IMR-90 (cell line): Measurements from ENCODE around the gene MKKS. TPM values are rescaled to one million over a fixed set of nuclear protein-coding genes. Genes with fewer than 3 reads are reported as not detected.

Experiments used
- ATAC-seq: fragments of 200-7000 bp; cut with Tn5 transposase; 2 replicates; pipeline ENCODE4 v1.9.1; 2020; ENCODE audit warnings: low read depth, mild to moderate bottlenecking, moderate library complexity
- BruUV-seq: library from RNA; stranded (reverse); fragments of 400-500 nt; replicated peaks from 2 replicates; lab custom pipeline; 2021; lab: Mats Ljungman, UMichigan
- CTCF ChIA-PET: fragments of 300-600 bp; formaldehyde crosslinking; extraction: SDS; loops from one replicate; lab custom pipeline; 2021; ENCODE audit warnings: antibody characterized with exemption; lab: Yijun Ruan, JAX
- POLR2A ChIA-PET: fragments of 300-600 bp; sonication (Branson Sonifier 250); formaldehyde crosslinking; loops from one replicate; lab custom pipeline; 2022; ENCODE audit warnings: antibody characterized with exemption; ENCODE audit not compliant: unreplicated experiment; lab: Charles Lee
- DNase-seq: peaks from one replicate; pipeline ENCODE4 v3.0.0; 2013
- H2AFZ ChIP-seq: replicated peaks from 2 replicates; pipeline ENCODE3; 2013; ENCODE audit warnings: low read length, mild to moderate bottlenecking; ENCODE audit not compliant: poor library complexity
- H2AK5ac ChIP-seq: 2 replicates; pipeline ENCODE4 v1.6.1; 2013; ENCODE audit warnings: low read depth, low read length, inconsistent platforms
- H2AK9ac ChIP-seq: replicated peaks from 2 replicates; pipeline ENCODE3; 2013; ENCODE audit warnings: mild to moderate bottlenecking, low read depth, low read length, moderate library complexity; ENCODE audit not compliant: poor library complexity
- H2BK120ac ChIP-seq: 2 replicates; pipeline ENCODE4 v1.6.1; 2013; ENCODE audit warnings: low read depth, low read length, inconsistent platforms
- H2BK15ac ChIP-seq: 3 replicates; pipeline ENCODE4 v1.6.1; 2013; ENCODE audit warnings: low read depth, low read length, inconsistent platforms
- H2BK20ac ChIP-seq: 2 replicates; pipeline ENCODE4 v1.6.1; 2013; ENCODE audit warnings: low read depth, mild to moderate bottlenecking, inconsistent platforms, low read length, moderate library complexity
- H2BK5ac ChIP-seq: 2 replicates; pipeline ENCODE4 v1.6.1; 2013; ENCODE audit warnings: mild to moderate bottlenecking, low read depth, low read length, inconsistent platforms; ENCODE audit not compliant: poor library complexity, severe bottlenecking
- H3K14ac ChIP-seq: replicated peaks from 2 replicates; pipeline ENCODE4 v1.6.1; 2013; ENCODE audit warnings: low read depth, low read length, inconsistent platforms
- H3K18ac ChIP-seq: 2 replicates; pipeline ENCODE4 v1.6.1; 2013; ENCODE audit warnings: low read depth, low read length, control low read depth
- H3K23ac ChIP-seq: 2 replicates; pipeline ENCODE4 v1.6.1; 2013; ENCODE audit warnings: low read depth, low read length, inconsistent platforms
- H3K27ac ChIP-seq: 2 replicates; pipeline ENCODE4 v1.5.1; 2013; ENCODE audit warnings: mild to moderate bottlenecking, control low read depth, low read length; ENCODE audit not compliant: insufficient read depth
- H3K27me3 ChIP-seq: 2 replicates; pipeline ENCODE4 v1.6.1; 2013; ENCODE audit warnings: low read length; ENCODE audit not compliant: control insufficient read depth, insufficient read depth
- H3K36me3 ChIP-seq: 2 replicates; pipeline ENCODE4 v1.6.1; 2013; ENCODE audit warnings: low read length, mixed read lengths; ENCODE audit not compliant: control insufficient read depth, insufficient read depth
- H3K4ac ChIP-seq: 2 replicates; pipeline ENCODE4 v1.6.1; 2013; ENCODE audit warnings: low read depth, low read length, inconsistent platforms
- H3K4me1 ChIP-seq: 2 replicates; pipeline ENCODE4 v1.6.1; 2013; ENCODE audit warnings: low read length, mixed read lengths; ENCODE audit not compliant: control insufficient read depth, insufficient read depth
- H3K4me2 ChIP-seq: 2 replicates; pipeline ENCODE4 v1.6.1; 2013; ENCODE audit warnings: low read depth, mild to moderate bottlenecking, control low read depth, low read length, moderate library complexity
- H3K4me3 ChIP-seq: 2 replicates; pipeline ENCODE4 v1.5.1; 2013; ENCODE audit warnings: low read depth, mild to moderate bottlenecking, control low read depth, low read length, moderate library complexity; ENCODE audit not compliant: insufficient read depth
- H3K56ac ChIP-seq: 2 replicates; pipeline ENCODE4 v1.6.1; 2013; ENCODE audit warnings: low read length, inconsistent platforms; ENCODE audit not compliant: insufficient read depth; ENCODE audit errors: extremely low read depth
- H3K79me1 ChIP-seq, 2 experiments: 2 replicates each; pipeline ENCODE4 v1.6.1; 2013; ENCODE audit warnings: low read length in 2 of 2, inconsistent platforms in 1 of 2, low read depth in 1 of 2
- H3K9ac ChIP-seq: 2 replicates; pipeline ENCODE4 v1.6.1; 2013; ENCODE audit warnings: low read depth, low read length, control low read depth
- H3K9me1 ChIP-seq: 2 replicates; pipeline ENCODE4 v1.6.1; 2013; ENCODE audit warnings: low read length, inconsistent platforms; ENCODE audit not compliant: insufficient read depth
- H3K9me3 ChIP-seq: 2 replicates; pipeline ENCODE4 v1.6.1; 2013; ENCODE audit warnings: low read length; ENCODE audit not compliant: control insufficient read depth, insufficient read depth
- H4K20me1 ChIP-seq: 2 replicates; pipeline ENCODE4 v1.6.1; 2013; ENCODE audit warnings: low read length, inconsistent platforms; ENCODE audit not compliant: insufficient read depth
- H4K5ac ChIP-seq: 2 replicates; pipeline ENCODE4 v1.6.1; 2013; ENCODE audit warnings: mild to moderate bottlenecking, low read depth, low read length, control low read depth
- H4K8ac ChIP-seq, 2 experiments: 2 replicates each; pipeline ENCODE4 v1.6.1; 2013; ENCODE audit warnings: low read depth in 2 of 2, low read length in 2 of 2, control low read depth in 1 of 2, inconsistent platforms in 1 of 2
- H4K91ac ChIP-seq: 2 replicates; pipeline ENCODE4 v1.6.1; 2013; ENCODE audit warnings: low read depth, low read length, inconsistent platforms; ENCODE audit not compliant: insufficient read depth
- BHLHE40 ChIP-seq: fragments of 150-350 bp; IDR thresholded peaks from 2 replicates; pipeline ENCODE4 v1.6.1; 2016; ENCODE audit warnings: mild to moderate bottlenecking, low read depth, low read length
- MAFK ChIP-seq: IDR thresholded peaks from 2 replicates; pipeline ENCODE4 v1.6.1; 2012; ENCODE audit warnings: low read depth, low read length, improper control_type of control experiment
- MAZ ChIP-seq: IDR thresholded peaks from 2 replicates; pipeline ENCODE4 v1.6.1; 2012; ENCODE audit warnings: low read depth, mild to moderate bottlenecking, low read length, improper control_type of control experiment, moderate library complexity, borderline replicate concordance
- MXI1 ChIP-seq: IDR thresholded peaks from 2 replicates; pipeline ENCODE4 v1.6.1; 2012; ENCODE audit warnings: low read depth, mild to moderate bottlenecking, low read length, moderate library complexity, borderline replicate concordance
- NFE2L2 ChIP-seq: fragments of 150-350 bp; IDR thresholded peaks from 2 replicates; pipeline ENCODE4 v1.6.1; 2016; ENCODE audit warnings: low read depth, mild to moderate bottlenecking, low read length
- RAD21 ChIP-seq: IDR thresholded peaks from 2 replicates; pipeline ENCODE4 v1.6.1; 2012; ENCODE audit warnings: low read length, improper control_type of control experiment
- RCOR1 ChIP-seq: IDR thresholded peaks from 2 replicates; pipeline ENCODE4 v1.6.1; 2012; ENCODE audit warnings: mild to moderate bottlenecking, low read length, improper control_type of control experiment; ENCODE audit not compliant: insufficient replicate concordance
- RFX5 ChIP-seq: IDR thresholded peaks from 2 replicates; pipeline ENCODE4 v1.8.0; 2012; ENCODE audit warnings: low read depth, mild to moderate bottlenecking, low read length, moderate library complexity
- WGBS, 2 experiments: methylation state at CpG; one replicate each; pipeline versions ENCODE4 v1.1.5 to v1.1.7; 2013; ENCODE audit warnings: missing lambda C conversion rate in 2 of 2; ENCODE audit not compliant: insufficient read length in 1 of 2; ENCODE audit errors: extremely low coverage in 2 of 2; 5-methylcytosine and 5-hydroxymethylcytosine counted together
- dilution Hi-C: fragments of 300-500 bp; cut with HindIII; formaldehyde crosslinking; loops from one replicate; pipeline ENCODE4 v1.14.3; 2018; ENCODE audit warnings: low sequenced_read_pairs; ENCODE audit not compliant: unreplicated experiment
- in situ Hi-C: fragments of 300-500 bp; cut with MboI; formaldehyde crosslinking; loops from 3 replicates; pipeline ENCODE4 v1.14.3; 2019; ENCODE audit warnings: low sequenced_read_pairs, inconsistent platforms, mixed read lengths
- intact Hi-C: fragments of 100-400 bp; cut with micrococcal nuclease; formaldehyde crosslinking; loops from 2 replicates; pipeline ENCODE4 v1.10.0; 2022
- polyA plus RNA-seq, 3 experiments: library from polyadenylated mRNA; depleted of rRNA; stranded (reverse); fragments of >200 nt; gene quantifications; 2 replicates each; pipeline ENCODE4 v1.2.3, GENCODE V29; 2012; ENCODE audit warnings: low replicate concordance in 1 of 3
- total RNA-seq: library from RNA; depleted of rRNA; stranded (reverse); fragments of >200 nt; gene quantifications from 2 replicates; pipeline ENCODE4 v1.2.3, GENCODE V29; 2012
- TF ChIP-seq, protein P1 (sequence below): fragments of 150-350 bp; IDR thresholded peaks from 2 replicates; pipeline ENCODE4 v1.6.1; 2016; ENCODE audit warnings: low read depth, mild to moderate bottlenecking, low read length, moderate library complexity, borderline replicate concordance

The MKKS gene
- total and polyA plus RNA-seq, 2 of the 4 experiments (the other 2 are of a cell fraction) = 6.9 to 7.5 TPM

DNA sequence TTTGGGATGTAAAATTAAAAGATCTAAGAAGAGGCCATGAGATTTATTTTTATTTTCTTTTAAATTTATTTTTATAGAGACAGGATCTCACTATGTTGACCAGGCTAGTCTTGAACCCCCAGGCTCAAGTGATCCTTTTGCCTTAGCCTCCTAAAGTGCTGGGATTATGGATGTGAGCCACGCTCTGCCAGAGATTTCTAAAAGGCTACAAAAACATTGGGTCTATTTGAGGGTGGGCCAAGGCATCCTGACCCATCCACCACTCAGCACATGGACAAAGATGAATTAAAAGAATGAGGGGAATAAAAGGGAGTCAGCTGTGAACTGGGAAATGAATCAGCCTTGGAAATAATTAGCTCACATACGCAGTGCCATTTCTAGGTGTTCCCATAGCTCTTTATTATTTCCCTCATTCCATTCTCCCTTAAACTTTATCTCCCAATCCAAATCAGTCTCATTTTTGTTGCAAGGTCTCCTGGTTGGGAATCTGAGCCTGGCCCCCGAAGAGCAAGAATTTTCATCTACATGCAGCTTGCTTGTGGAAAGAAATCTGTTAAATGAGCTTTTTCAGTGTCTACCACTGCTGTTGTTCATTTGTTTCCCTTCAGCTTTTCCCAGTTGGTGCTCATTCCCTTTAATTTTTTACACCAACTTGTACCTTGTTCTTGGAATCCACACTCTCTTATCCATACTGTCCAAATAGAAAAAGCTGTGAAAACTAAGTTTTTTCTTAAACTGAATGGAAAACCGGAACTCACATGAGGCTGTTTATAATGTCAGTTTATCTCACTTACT, 66.9 kb downstream of the MKKS start (continued):
- no peak for TF ChIP-seq MXI1

DNA sequence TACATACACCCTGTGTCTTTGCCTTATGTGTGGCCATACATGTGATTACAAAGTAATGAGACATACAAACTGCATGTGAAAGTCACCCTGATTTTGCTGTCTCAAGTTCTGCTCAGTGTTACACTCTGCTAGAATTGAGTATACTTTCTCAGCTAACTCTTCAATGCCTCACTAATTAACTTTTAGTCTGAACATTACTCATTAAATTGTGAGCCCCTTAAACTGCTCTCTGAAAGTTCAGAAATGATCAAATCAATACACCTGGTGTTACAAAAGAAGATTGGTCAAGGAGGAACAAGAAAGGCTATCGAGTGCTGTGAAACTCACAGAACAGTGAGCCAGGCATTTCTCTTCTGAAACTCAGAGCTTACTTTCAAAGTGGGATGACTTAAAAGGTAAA, 71.3 kb downstream of the MKKS start:
- no peak overlapping the region for H3K18ac ChIP-seq
- H2BK20ac ChIP-seq = no peak overlapping the region
- DNase-seq (no peak), ATAC-seq (no peak)
- H3K9ac ChIP-seq = no peak overlapping the region
- H3K14ac ChIP-seq = no peak overlapping the region
- no peak overlapping the region for H2AK9ac ChIP-seq
- in situ Hi-C loops = no loop called here
- H3K27me3 ChIP-seq = no peaks in the 10 kb centered on the region; the same call in 1 of the 2 replicates
- H2AFZ ChIP-seq = no peak overlapping the region
- no peaks in the 10 kb centered on the region for H3K9me1 ChIP-seq
- ChIA-PET POLR2A (no interaction called here), CTCF (no interaction called here)
- H2BK15ac ChIP-seq = no peak overlapping the region
- H3K23ac ChIP-seq = no peak overlapping the region
- H3K4me1 ChIP-seq = 0 out of 2 replicates have a peak, but pooled peaks cover 1% of the 10 kb centered on the region
- H4K91ac ChIP-seq = no peak overlapping the region
- no peaks in the 10 kb centered on the region for H4K20me1 ChIP-seq
- dilution Hi-C loops = no loop called here
- TF ChIP-seq, protein P1, sequence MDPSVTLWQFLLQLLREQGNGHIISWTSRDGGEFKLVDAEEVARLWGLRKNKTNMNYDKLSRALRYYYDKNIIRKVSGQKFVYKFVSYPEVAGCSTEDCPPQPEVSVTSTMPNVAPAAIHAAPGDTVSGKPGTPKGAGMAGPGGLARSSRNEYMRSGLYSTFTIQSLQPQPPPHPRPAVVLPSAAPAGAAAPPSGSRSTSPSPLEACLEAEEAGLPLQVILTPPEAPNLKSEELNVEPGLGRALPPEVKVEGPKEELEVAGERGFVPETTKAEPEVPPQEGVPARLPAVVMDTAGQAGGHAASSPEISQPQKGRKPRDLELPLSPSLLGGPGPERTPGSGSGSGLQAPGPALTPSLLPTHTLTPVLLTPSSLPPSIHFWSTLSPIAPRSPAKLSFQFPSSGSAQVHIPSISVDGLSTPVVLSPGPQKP = no peak
- TF ChIP-seq NFE2L2 (no peak), MXI1 (no peak), RFX5 (no peak), RAD21 (no peak), BHLHE40 (no peak), MAZ (no peak), MAFK (no peak), RCOR1 (no peak)
- no peaks in the 10 kb centered on the region for H3K9me3 ChIP-seq
- H3K4me2 ChIP-seq = no peak overlapping the region
- H2BK5ac ChIP-seq = no peak overlapping the region
- no peaks in the 10 kb centered on the region for H3K79me1 ChIP-seq
- H3K4ac ChIP-seq = no peak overlapping the region
- no peaks in the 10 kb centered on the region for H3K36me3 ChIP-seq
- no peak overlapping the region for H3K4me3 ChIP-seq
- no peak overlapping the region for H3K27ac ChIP-seq
- no peak overlapping the region for H3K56ac ChIP-seq
- intact Hi-C loops = no loop called here
- H2BK120ac ChIP-seq = no peak overlapping the region
- no TSS peak for BruUV-seq
- no peak overlapping the region for H2AK5ac ChIP-seq
- no peak overlapping the region for H4K5ac ChIP-seq
- H4K8ac ChIP-seq = no peak overlapping the region
- no CpG with 5 or more reads among the region's 1 CpG for WGBS, 2 experiments
